Smooth muscle cell (in vitro differentiated cells): ENCODE data around the gene ATXN1. TPM values are rescaled to one million over a fixed set of nuclear protein-coding genes. Genes with fewer than 3 reads are reported as not detected.

Experiments used
- DNase-seq: peaks from one replicate; lab custom pipeline; 2025; ENCODE audit not compliant: unreplicated experiment; lab: John Stamatoyannopoulos, UW
- H2AFZ ChIP-seq: fragments of 200-600 bp; sonication (generic); 2 replicates; pipeline ENCODE4 v1.6.0; 2016; ENCODE audit warnings: antibody characterized with exemption, low read depth, mild to moderate bottlenecking
- H3F3A ChIP-seq: fragments of 200-600 bp; sonication (generic); 2 replicates; pipeline ENCODE4 v1.6.0; 2017; ENCODE audit warnings: antibody characterized with exemption, low read depth
- H3K27ac ChIP-seq: fragments of 200-600 bp; sonication (generic); 2 replicates; pipeline ENCODE4 v1.5.1; 2016; ENCODE audit warnings: low read depth, mild to moderate bottlenecking
- H3K27me3 ChIP-seq: fragments of 200-600 bp; sonication (generic); 2 replicates; pipeline ENCODE4 v1.6.1; 2016; ENCODE audit warnings: low read depth, mild to moderate bottlenecking
- H3K36me3 ChIP-seq: fragments of 200-600 bp; sonication (generic); 2 replicates; pipeline ENCODE4 v1.5.1; 2016; ENCODE audit warnings: low read depth
- H3K4me1 ChIP-seq: fragments of 200-600 bp; sonication (generic); 2 replicates; pipeline ENCODE4 v1.5.1; 2016; ENCODE audit warnings: low read depth
- H3K4me2 ChIP-seq: fragments of 200-600 bp; sonication (generic); 2 replicates; pipeline ENCODE4 v1.6.0; 2016; ENCODE audit warnings: mild to moderate bottlenecking
- H3K4me3 ChIP-seq: fragments of 200-600 bp; sonication (generic); 2 replicates; pipeline ENCODE4 v1.5.1; 2016; ENCODE audit warnings: mild to moderate bottlenecking
- H3K79me2 ChIP-seq: fragments of 200-600 bp; sonication (generic); 2 replicates; pipeline ENCODE4 v1.6.0; 2016; ENCODE audit warnings: low read depth, mild to moderate bottlenecking
- H3K9ac ChIP-seq: fragments of 200-600 bp; sonication (generic); 2 replicates; pipeline ENCODE4 v1.6.0; 2016; ENCODE audit warnings: low read depth
- H3K9me3 ChIP-seq: fragments of 200-600 bp; sonication (generic); replicated peaks from 2 replicates; pipeline ENCODE4 v1.5.1; 2016; ENCODE audit warnings: low read depth
- H4K20me1 ChIP-seq: fragments of 200-600 bp; sonication (generic); 2 replicates; pipeline ENCODE4 v1.6.0; 2016; ENCODE audit warnings: low read depth
- CTCF ChIP-seq: fragments of 200-600 bp; sonication (generic); IDR thresholded peaks from 2 replicates; pipeline ENCODE4 v1.5.1; 2017; ENCODE audit warnings: borderline replicate concordance, mild to moderate bottlenecking, antibody characterized with exemption; ENCODE audit not compliant: insufficient read depth, poor library complexity, severe bottlenecking
- WGBS: methylation state at CpG from one replicate; pipeline ENCODE4 v1.1.7; 2016; ENCODE audit warnings: low lambda C conversion rate; 5-methylcytosine and 5-hydroxymethylcytosine counted together
- polyA plus RNA-seq: library from polyadenylated mRNA; unstranded; fragments of >200 nt; fragmentation: Nextera tagmentation; extraction: Ambion mirVana; gene quantifications from 2 replicates; pipeline ENCODE4 v1.2.1, GENCODE V29; 2016
- total RNA-seq: library from RNA; depleted of rRNA; stranded (reverse); fragments of >200 nt; gene quantifications from 2 replicates; pipeline ENCODE4 v1.2.3, GENCODE V29; 2014

The ATXN1 gene
- total and polyA plus RNA-seq, 2 experiments from 2014 or later, result 17.9 to 40.6 TPM

- Histone ChIP-seq H3K4me1 (no peaks in the 10 kb centered on the region), H3K36me3 (peaks cover 2% of the 10 kb centered on the region), H3K4me2 (no peak overlapping the region), H4K20me1 (no peaks in the 10 kb centered on the region), H3F3A (no peaks in the 10 kb centered on the region), H2AFZ (no peak overlapping the region), H3K4me3 (no peak overlapping the region), H3K9ac (no peak overlapping the region), H3K27me3 (no peaks in the 10 kb centered on the region), H3K27ac (no peak overlapping the region), H3K9me3 (no peaks in the 10 kb centered on the region), H3K79me2 (no peaks in the 10 kb centered on the region)
- no peak for DNase-seq
- WGBS, result 81% methylated on average over 6 of the region's 6 CpGs
- TF ChIP-seq CTCF, result no peak
Measured at GRCh38 chr6:16807956-16808355, 46.7 kb upstream of the ATXN1 start.

DNA sequence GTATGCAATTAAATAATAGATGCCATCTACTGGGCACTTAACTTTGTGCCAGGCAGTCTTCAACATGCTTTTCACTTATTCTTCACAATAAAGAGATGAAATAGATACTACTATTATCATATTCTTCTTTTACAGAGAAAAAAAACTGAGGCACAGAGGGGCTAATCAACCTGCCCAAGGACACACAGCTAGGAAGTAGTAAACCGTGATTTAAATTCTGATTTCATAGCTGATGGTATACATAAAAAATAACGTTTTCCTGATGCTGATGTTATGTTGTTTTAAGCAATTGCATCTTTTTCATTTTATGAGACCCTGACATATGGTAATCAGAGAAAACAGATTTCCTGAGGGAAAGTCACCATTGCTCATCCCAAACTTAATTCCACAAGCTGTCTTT, 45.1 kb upstream of the ATXN1 start:
- peaks cover 2% of the 10 kb centered on the region for H3K36me3 ChIP-seq
- no peaks in the 10 kb centered on the region for H3K27me3 ChIP-seq
- H3F3A ChIP-seq, result no peaks in the 10 kb centered on the region
- no peaks in the 10 kb centered on the region for H3K9me3 ChIP-seq
- no peak overlapping the region for H2AFZ ChIP-seq
- no peak overlapping the region for H3K9ac ChIP-seq
- DNase-seq, result no peak
- TF ChIP-seq CTCF, result no peak
- H3K27ac ChIP-seq, result no peak overlapping the region
- no peak overlapping the region for H3K4me3 ChIP-seq
- H3K4me2 ChIP-seq, result no peak overlapping the region
- no peaks in the 10 kb centered on the region for H3K4me1 ChIP-seq
- 87% methylated on average over 2 of the region's 2 CpGs for WGBS
- H3K79me2 ChIP-seq, result no peaks in the 10 kb centered on the region
- no peaks in the 10 kb centered on the region for H4K20me1 ChIP-seq

GRCh38 chr6:16805243-16805950, 44.1 kb upstream of the ATXN1 start:
- Histone ChIP-seq H3K4me3 (no peak overlapping the region), H3K9me3 (no peaks in the 10 kb centered on the region), H3K4me1 (no peaks in the 10 kb centered on the region), H3K27me3 (no peaks in the 10 kb centered on the region), H3K79me2 (no peaks in the 10 kb centered on the region), H3K27ac (no peak overlapping the region), H4K20me1 (no peaks in the 10 kb centered on the region), H3K36me3 (peaks cover 2% of the 10 kb centered on the region), H3K9ac (no peak overlapping the region), H3K4me2 (no peak overlapping the region), H2AFZ (peak overlapping the region; percentile 28), H3F3A (no peaks in the 10 kb centered on the region)
- WGBS, result 59% methylated on average over 5 of the region's 5 CpGs
- DNase-seq, result no peak
- no peak for TF ChIP-seq CTCF
